ENCODE results near the gene SGSM1. TPM values are rescaled to one million over a fixed set of nuclear protein-coding genes. Genes with fewer than 3 reads are reported as not detected.

The SGSM1 gene
- total RNA-seq, 3 donors from 2014 or later = 0.16 to 2.9 (median 1.9) TPM

- Histone ChIP-seq H3K27me3 (no peaks in the 10 kb centered on the region), H3K9me3 (no peaks in the 10 kb centered on the region), H3K4me1 (peaks cover 0 to 7% of the 10 kb centered on the region in 2 donors), H3K4me3 (no peak overlapping the region), H3K36me3 (no peaks in the 10 kb centered on the region), H3K27ac (no peak overlapping the region)
- intact Hi-C loops (cut with DNase I; ENCODE audit: low total_unique reads) = no loop called here
- DNase-seq (ENCODE audit: low spot score in 2 of 2) = no peak
- TF ChIP-seq POLR2A (IDR thresholded peaks at IDR 0.05) = no peak
- TF ChIP-seq POLR2AphosphoS5 (IDR thresholded peaks at IDR 0.05) = no peak
These were observed 17.8 kb downstream of the SGSM1 start for GRCh38 chr22:24823787-24824186.

GRCh38 chr22:24824250-24824649, 18.2 kb downstream of the SGSM1 start:
- Histone ChIP-seq H3K4me3 (no peak overlapping the region), H3K27me3 (no peaks in the 10 kb centered on the region), H3K9me3 (no peaks in the 10 kb centered on the region), H3K27ac (no peak overlapping the region), H3K36me3 (no peaks in the 10 kb centered on the region), H3K4me1 (peaks cover 0 to 7% of the 10 kb centered on the region in 2 donors)
- no peak for DNase-seq (ENCODE audit: low spot score in 2 of 2)
- no peak for TF ChIP-seq POLR2A (IDR thresholded peaks at IDR 0.05)
- intact Hi-C loops (cut with DNase I; ENCODE audit: low total_unique reads) = no loop called here

- TF ChIP-seq POLR2AphosphoS5 (IDR thresholded peaks at IDR 0.05) = no peak
- Histone ChIP-seq H3K27me3 (no peaks in the 10 kb centered on the region), H3K4me3 (no peak overlapping the region), H3K9me3 (no peaks in the 10 kb centered on the region), H3K27ac (no peak overlapping the region), H3K4me1 (peaks cover 0 to 5% of the 10 kb centered on the region in 2 donors), H3K36me3 (no peaks in the 10 kb centered on the region)
- intact Hi-C loops (cut with DNase I; ENCODE audit: low total_unique reads) = no loop called here
- DNase-seq (ENCODE audit: low spot score in 2 of 2) = no peak
These were observed 18.9 kb downstream of the SGSM1 start for GRCh38 chr22:24824915-24825314.

- intact Hi-C loops (cut with DNase I; ENCODE audit: low total_unique reads) = no loop called here
These were observed 20.8 kb downstream of the SGSM1 start for GRCh38 chr22:24826710-24827285.

GRCh38 chr22:24827296-24827695, 21.3 kb downstream of the SGSM1 start:
- TF ChIP-seq CTCF (IDR thresholded peaks at IDR 0.05) (no peak), POLR2AphosphoS5 (IDR thresholded peaks at IDR 0.05) (no peak), POLR2A (IDR thresholded peaks at IDR 0.05) (no peak)
- no peaks in the 10 kb centered on the region for H3K36me3 ChIP-seq
- DNase-seq (ENCODE audit: low spot score in 2 of 2) = no peak
- no peak overlapping the region for H3K27ac ChIP-seq
- intact Hi-C loops (cut with DNase I; ENCODE audit: low total_unique reads) = no loop called here
- H3K4me1 ChIP-seq = no peaks in the 10 kb centered on the region
- H3K4me3 ChIP-seq = no peak overlapping the region
- no peaks in the 10 kb centered on the region for H3K27me3 ChIP-seq
- H3K9me3 ChIP-seq = no peaks in the 10 kb centered on the region

More at GRCh38 chr22:24826710-24827285, 20.8 kb downstream of the SGSM1 start:
- Histone ChIP-seq H3K9me3 (no peaks in the 10 kb centered on the region), H3K27ac (no peak overlapping the region), H3K4me3 (no peak overlapping the region), H3K27me3 (no peaks in the 10 kb centered on the region), H3K4me1 (no peaks in the 10 kb centered on the region), H3K36me3 (no peaks in the 10 kb centered on the region)
- no peak for DNase-seq (ENCODE audit: low spot score in 2 of 2)
- TF ChIP-seq POLR2AphosphoS5 (IDR thresholded peaks at IDR 0.05) = no peak
- no peak for TF ChIP-seq CTCF (IDR thresholded peaks at IDR 0.05)
- no peak for TF ChIP-seq POLR2A (IDR thresholded peaks at IDR 0.05)

GRCh38 chr22:24830205-24830979, 24.4 kb downstream of the SGSM1 start:
- Histone ChIP-seq H3K9me3 (no peaks in the 10 kb centered on the region), H3K27me3 (no peaks in the 10 kb centered on the region), H3K36me3 (no peaks in the 10 kb centered on the region), H3K27ac (no peak overlapping the region), H3K4me3 (no peak overlapping the region), H3K4me1 (no peaks in the 10 kb centered on the region)
- intact Hi-C loops (cut with DNase I; ENCODE audit: low total_unique reads) = no loop called here
- no peak for TF ChIP-seq POLR2AphosphoS5 (IDR thresholded peaks at IDR 0.05)
- no peak for TF ChIP-seq CTCF (IDR thresholded peaks at IDR 0.05)
- no peak for DNase-seq (ENCODE audit: low spot score in 2 of 2)

Data from breast epithelium (tissue), 4 donors.